IPS-11a (cell line): Measurements from ENCODE around the gene SNED1.
A peak's percentile ranks its signal among the peaks of the same experiment; 100 is the strongest.

Source experiments
- H3K4me3 ChIP-seq: one replicate; pipeline ENCODE4 v1.5.1; 2013; ENCODE audit warnings: low read depth, low read length, control low read depth

SNED1 gene

GRCh38 chr2:241020629-241021190 lies 22.3 kb downstream of the SNED1 start:
- no peak overlapping the region for H3K4me3 ChIP-seq

- H3K4me3 ChIP-seq = no peak overlapping the region
Measured at GRCh38 chr2:241025639-241026038, 27.2 kb downstream of the SNED1 start.

DNA sequence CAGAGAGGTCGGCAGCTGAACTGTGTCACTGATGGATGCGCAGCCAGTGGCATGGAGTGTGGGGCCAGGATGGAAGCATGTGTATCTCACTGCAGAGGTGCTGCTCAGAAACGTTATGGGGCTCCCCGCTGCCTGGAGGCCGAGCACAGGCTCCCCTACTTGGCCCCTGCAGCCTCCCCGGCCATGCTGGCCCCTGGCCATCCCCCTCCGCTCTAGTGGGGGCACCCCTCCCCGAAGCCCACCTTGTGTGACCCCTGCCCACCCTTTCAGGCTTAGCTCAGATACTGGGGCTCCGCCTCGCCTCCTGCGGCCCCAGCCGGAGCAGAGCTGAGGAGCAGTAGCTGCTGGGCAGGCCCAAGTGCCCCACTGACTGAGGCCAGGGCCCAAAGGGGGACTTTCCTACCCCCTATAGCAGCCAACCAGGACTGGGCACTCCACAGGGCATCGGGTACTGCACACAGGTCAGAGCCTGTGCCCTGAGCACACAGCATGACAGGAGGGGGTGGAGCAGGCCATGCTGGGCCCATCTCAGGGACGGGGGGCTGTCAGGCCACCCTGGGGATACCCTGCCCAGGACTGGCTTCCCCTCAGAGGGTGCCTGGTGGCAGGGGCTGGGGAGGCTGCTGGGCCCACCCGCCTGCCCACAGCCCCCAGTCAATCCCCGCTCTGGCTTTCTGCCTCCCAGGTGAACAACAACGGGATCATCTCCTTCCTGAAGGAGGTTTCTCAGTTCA lies 31.3 kb downstream of the SNED1 start:
- no peak overlapping the region for H3K4me3 ChIP-seq

DNA sequence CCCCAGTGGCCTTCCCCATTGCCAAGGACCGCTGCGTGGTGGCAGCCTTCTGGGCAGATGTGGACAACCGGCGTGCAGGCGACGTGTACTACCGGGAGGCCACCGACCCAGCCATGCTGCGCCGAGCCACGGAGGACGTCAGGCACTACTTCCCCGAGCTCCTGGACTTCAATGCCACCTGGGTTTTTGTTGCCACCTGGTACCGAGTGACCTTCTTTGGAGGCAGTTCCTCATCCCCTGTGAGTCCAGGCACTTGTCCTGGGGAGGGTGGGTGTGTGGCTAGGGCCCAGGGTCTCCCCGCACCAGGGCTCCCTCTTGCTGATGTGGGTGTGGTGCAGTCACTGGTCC lies 31.9 kb downstream of the SNED1 start:
- H3K4me3 ChIP-seq = no peak overlapping the region

DNA sequence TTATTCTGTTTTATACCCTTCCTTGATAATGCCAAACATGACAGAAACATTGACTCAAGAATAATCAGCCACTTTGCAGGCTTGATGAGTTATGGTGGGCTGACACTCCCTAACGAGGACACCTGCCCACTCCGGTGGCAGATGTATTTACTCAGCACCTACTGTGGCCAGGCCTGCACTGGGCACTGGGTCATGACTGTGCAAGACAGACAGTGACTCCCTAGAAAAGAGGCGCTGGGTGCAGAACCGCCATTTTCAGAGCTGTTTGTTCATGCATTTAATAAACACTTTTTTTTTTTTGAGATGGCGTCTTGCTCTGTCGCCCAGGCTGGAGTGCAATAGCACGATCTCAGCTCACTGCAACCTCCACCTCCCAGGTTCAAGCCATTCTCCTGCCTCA lies 32.5 kb downstream of the SNED1 start:
- no peak overlapping the region for H3K4me3 ChIP-seq

DNA sequence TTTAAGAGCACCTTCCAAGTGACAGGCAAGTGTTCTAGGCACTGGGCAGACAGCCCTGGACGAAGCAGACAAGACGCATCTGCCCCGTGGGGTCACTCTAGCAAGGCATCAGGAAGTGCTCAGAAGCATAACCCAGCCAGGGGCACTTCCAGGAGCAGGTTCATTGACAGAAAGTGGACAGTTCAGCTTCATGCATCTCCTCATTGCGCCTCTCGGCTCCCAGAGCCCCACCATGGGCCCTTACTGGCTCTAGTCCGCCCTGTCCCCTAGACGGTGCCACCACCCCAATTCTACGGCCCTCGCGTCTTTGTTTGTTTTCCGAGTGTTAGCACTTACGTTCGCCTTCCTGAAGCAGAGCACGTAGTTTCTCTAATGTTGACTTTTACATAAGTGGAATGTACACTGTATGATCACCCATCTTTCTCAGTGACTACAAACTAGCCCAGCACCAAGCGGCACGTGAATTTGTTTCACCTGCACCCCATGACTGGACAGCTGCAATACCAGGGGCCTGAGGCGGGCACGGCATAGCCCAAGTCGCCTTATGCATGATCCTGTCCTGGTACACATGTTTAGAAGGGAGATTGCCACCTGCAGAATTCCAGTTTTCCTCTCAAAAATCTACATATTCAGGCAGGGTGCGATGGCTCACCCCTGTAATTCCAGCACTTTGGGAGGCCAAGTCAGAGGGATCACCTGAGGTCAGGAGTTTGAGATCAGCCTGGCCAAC lies 33.2 kb downstream of the SNED1 start:
- H3K4me3 ChIP-seq = no peak overlapping the region

DNA sequence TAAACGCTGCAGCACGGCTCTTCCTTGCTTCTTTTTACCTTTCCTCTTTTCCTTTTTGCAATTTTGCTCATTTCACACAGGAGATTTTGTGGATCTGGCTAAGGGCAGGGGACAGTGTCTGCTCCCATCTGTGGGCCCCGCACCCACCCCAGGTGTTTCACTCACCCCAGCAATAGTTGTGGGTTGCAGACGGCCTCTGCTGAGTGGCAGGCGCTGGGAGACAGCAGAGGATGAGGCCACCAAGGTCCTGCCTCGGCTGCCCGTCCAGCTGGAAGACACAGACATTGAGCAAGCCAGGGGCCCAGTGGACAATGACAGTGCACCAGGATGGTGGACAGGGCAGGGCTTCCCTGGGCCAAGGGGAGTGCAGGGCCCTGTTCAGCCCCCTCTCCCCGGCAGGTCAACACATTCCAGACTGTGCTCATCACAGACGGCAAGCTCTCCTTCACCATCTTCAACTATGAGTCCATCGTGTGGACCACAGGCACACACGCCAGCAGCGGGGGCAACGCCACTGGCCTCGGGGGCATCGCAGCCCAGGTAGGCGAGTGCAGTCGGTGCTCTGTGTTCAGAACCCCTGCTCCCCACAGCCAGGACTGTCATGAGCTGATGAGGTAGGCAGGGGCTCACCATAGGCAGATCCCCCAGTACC lies 35.0 kb downstream of the SNED1 start:
- no peak overlapping the region for H3K4me3 ChIP-seq

GRCh38 chr2:241033994-241034393 lies 35.6 kb downstream of the SNED1 start:
- H3K4me3 ChIP-seq = no peak overlapping the region

DNA sequence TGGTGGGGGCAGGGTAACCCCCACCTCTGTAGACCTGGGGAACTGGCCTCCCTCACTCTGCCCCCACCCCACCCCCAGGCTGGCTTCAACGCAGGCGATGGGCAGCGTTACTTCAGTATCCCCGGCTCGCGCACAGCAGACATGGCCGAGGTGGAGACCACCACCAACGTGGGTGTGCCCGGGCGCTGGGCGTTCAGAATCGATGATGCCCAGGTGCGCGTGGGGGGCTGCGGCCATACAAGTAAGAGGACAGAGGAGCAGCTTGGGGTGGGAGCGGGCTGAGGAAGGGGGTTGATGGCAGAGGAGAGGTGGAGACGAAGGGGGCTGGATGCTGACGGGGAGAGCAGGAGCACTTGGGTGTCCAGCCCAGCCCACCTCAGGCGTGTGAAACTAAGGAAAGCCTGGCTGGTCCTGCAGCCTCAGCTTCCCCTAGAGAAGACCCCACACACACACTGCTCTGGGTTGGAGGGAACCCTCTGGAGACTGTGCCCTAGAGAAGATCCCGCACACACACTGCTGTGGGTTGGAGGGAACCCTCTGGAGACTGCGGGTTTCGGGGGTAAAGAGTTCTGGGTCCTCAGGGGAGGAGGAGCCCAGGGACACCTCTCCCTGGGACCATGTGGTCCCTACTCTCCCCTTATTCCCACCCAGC lies 36.2 kb downstream of the SNED1 start:
- no peak overlapping the region for H3K4me3 ChIP-seq

DNA sequence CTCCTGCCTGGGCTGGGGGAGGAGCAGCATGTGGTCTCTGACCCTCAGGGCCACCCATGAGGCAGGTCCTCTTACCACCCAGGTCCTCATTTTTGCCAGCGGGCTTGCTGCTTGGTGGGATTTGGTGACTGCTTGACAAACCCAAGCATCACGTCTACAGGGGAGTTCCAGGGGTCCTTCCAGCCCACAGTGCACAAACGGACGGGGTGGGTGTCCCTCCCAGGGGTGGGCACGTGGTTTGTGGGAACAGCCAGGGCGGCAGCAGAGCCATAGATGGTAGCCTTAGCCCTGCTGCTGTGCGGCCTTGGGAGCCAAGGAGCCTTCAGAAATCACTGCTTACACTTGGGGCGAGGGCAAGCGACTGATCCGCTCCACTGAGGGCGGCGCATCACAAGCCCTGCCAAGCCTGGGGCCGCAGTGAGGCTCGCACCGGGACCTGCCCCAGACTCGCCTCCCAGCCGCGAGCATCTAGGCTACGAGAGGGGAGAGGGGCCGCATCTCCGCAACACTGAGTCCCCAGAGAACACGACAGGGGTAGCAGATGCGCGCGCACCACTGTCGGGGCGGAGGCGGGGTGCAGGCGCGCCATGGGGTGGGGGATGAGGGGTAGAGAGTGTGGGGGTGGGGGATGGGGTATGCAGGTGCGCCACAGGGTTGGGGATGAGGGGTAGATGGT lies 36.9 kb downstream of the SNED1 start:
- no peak overlapping the region for H3K4me3 ChIP-seq

GRCh38 chr2:241035818-241036396 lies 37.5 kb downstream of the SNED1 start:
- H3K4me3 ChIP-seq = peak overlapping the region; percentile 30

GRCh38 chr2:241036397-241036963 lies 38.1 kb downstream of the SNED1 start:
- H3K4me3 ChIP-seq = peak overlapping the region; percentile 30

- no peak overlapping the region for H3K4me3 ChIP-seq
Measured at GRCh38 chr2:241036964-241037421, 38.6 kb downstream of the SNED1 start.

- no peak overlapping the region for H3K4me3 ChIP-seq
Measured at GRCh38 chr2:241037498-241037897, 39.1 kb downstream of the SNED1 start.

- H3K4me3 ChIP-seq = no peak overlapping the region
Measured at GRCh38 chr2:241038374-241039180, 40.2 kb downstream of the SNED1 start.

DNA sequence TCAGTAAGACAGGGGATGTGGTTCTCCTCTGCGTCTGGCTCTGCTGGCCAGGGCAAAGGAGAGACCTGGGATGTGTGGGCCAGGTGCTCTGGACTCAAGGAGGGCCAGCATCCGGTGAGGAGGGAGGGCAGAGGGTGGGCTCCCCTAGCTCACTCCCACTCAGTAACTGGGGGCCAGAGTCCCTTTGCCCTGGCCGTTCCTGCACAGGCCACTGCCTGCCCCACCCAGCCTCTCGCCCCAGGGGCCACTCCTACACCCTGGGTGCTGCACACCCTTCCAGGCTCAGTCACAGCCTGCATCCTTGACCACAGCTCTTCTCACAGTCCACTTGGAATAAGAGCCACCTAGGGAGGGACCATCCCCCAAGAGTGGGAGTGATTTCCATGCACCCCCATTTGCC lies 41.0 kb downstream of the SNED1 start:
- no peak overlapping the region for H3K4me3 ChIP-seq

DNA sequence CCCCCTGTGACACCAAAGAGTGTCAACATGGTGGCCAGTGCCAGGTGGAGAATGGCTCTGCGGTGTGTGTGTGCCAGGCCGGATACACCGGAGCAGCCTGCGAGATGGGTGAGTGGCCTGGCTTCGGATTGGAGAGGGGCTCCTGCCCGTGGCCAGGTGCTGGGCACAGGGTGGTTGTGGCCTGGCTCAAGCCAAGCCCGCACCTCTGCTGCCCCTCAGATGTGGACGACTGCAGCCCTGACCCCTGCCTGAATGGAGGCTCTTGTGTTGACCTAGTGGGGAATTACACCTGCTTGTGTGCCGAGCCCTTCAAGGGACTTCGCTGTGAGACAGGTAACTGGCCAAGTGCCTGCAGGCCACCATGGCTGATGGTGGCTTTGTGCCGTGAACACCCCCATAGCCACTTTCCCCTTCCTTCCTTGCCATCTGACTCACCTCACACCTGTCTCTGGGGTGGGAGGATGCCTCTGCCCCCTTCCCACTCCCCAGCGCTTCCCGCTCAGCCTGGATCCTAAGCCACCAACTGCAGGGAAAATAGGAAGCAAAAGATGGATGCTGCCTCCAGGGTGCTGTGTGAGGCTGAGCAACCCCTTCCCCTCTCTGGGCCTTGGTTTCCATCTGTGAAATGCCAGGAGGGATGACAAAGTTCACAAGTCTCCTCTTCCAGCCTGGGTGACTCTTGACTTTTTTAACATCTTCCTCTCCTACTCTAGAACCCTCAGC lies 41.8 kb downstream of the SNED1 start:
- no peak overlapping the region for H3K4me3 ChIP-seq

GRCh38 chr2:241041589-241042158 lies 43.3 kb downstream of the SNED1 start:
- no peak overlapping the region for H3K4me3 ChIP-seq
